Measurements from ENCODE around the gene PTPRM.
"Not testable (repeated sequence)": the region's sequence is repeated elsewhere in the genome, so short reads cannot be mapped to it uniquely, and the experiment has no call there.

The PTPRM gene

GRCh38 chr18:8424917-8425725 is 858.0 kb downstream of the PTPRM start:
- Histone ChIP-seq H3K4me2 (ENCODE audit: low read length) (no peak overlapping the region), H3K9me3 (replicated peaks; ENCODE audit: low read length) (no peaks in the 10 kb centered on the region), H3K36me3 (ENCODE audit: insufficient read depth, low read length) (no peaks in the 10 kb centered on the region), H3K27me3 (ENCODE audit: control insufficient read depth, insufficient read depth, low read length) (no peaks in the 10 kb centered on the region), H3K4me1 (ENCODE audit: control insufficient read depth, insufficient read depth, low read length) (peaks cover 14% of the 10 kb centered on the region), H3K9ac (ENCODE audit: low read depth, low read length) (no peak overlapping the region), H3K4me3 (ENCODE audit: low read length) (no peak overlapping the region)

- no peak overlapping the region for H3K9ac ChIP-seq (ENCODE audit: low read depth, low read length)
- H3K4me3 ChIP-seq (ENCODE audit: low read length): no peak overlapping the region
- H3K9me3 ChIP-seq (replicated peaks; ENCODE audit: low read length): no peaks in the 10 kb centered on the region
- no peak overlapping the region for H3K4me2 ChIP-seq (ENCODE audit: low read length)
- peaks cover 3% of the 10 kb centered on the region for H3K27me3 ChIP-seq (ENCODE audit: control insufficient read depth, insufficient read depth, low read length)
- no peaks in the 10 kb centered on the region for H3K36me3 ChIP-seq (ENCODE audit: insufficient read depth, low read length)
- peaks cover 14% of the 10 kb centered on the region for H3K4me1 ChIP-seq (ENCODE audit: control insufficient read depth, insufficient read depth, low read length)
Observed at GRCh38 chr18:8426401-8426800, 859.3 kb downstream of the PTPRM start.

GRCh38 chr18:8427339-8427738 is 860.2 kb downstream of the PTPRM start:
- H3K27me3 ChIP-seq (ENCODE audit: control insufficient read depth, insufficient read depth, low read length): peaks cover 3% of the 10 kb centered on the region
- no peak overlapping the region for H3K9ac ChIP-seq (ENCODE audit: low read depth, low read length)
- no peaks in the 10 kb centered on the region for H3K9me3 ChIP-seq (replicated peaks; ENCODE audit: low read length)
- no peaks in the 10 kb centered on the region for H3K36me3 ChIP-seq (ENCODE audit: insufficient read depth, low read length)
- peaks cover 14% of the 10 kb centered on the region for H3K4me1 ChIP-seq (ENCODE audit: control insufficient read depth, insufficient read depth, low read length)
- H3K4me2 ChIP-seq (ENCODE audit: low read length): no peak overlapping the region
- no peak overlapping the region for H3K4me3 ChIP-seq (ENCODE audit: low read length)

- Histone ChIP-seq H3K9ac (ENCODE audit: low read depth, low read length) (no peak overlapping the region), H3K36me3 (ENCODE audit: insufficient read depth, low read length) (no peaks in the 10 kb centered on the region), H3K4me3 (ENCODE audit: low read length) (no peak overlapping the region), H3K27me3 (ENCODE audit: control insufficient read depth, insufficient read depth, low read length) (peaks cover 3% of the 10 kb centered on the region), H3K9me3 (replicated peaks; ENCODE audit: low read length) (no peaks in the 10 kb centered on the region), H3K4me1 (ENCODE audit: control insufficient read depth, insufficient read depth, low read length) (peaks cover 7% of the 10 kb centered on the region), H3K4me2 (ENCODE audit: low read length) (no peak overlapping the region)
Observed at GRCh38 chr18:8428951-8429350, 861.8 kb downstream of the PTPRM start.

- Histone ChIP-seq H3K4me1 (ENCODE audit: control insufficient read depth, insufficient read depth, low read length) (no peaks in the 10 kb centered on the region), H3K27me3 (ENCODE audit: control insufficient read depth, insufficient read depth, low read length) (peaks cover 13% of the 10 kb centered on the region), H3K36me3 (ENCODE audit: insufficient read depth, low read length) (no peaks in the 10 kb centered on the region), H3K4me2 (ENCODE audit: low read length) (no peak overlapping the region), H3K9me3 (replicated peaks; ENCODE audit: low read length) (no peaks in the 10 kb centered on the region), H3K9ac (ENCODE audit: low read depth, low read length) (no peak overlapping the region), H3K4me3 (ENCODE audit: low read length) (no peak overlapping the region)
Observed at GRCh38 chr18:8431036-8431435, 863.9 kb downstream of the PTPRM start.

GRCh38 chr18:8433323-8433722 is 866.2 kb downstream of the PTPRM start:
- H3K9me3 ChIP-seq (replicated peaks; ENCODE audit: low read length): no peaks in the 10 kb centered on the region
- H3K27me3 ChIP-seq (ENCODE audit: control insufficient read depth, insufficient read depth, low read length): peaks cover 19% of the 10 kb centered on the region
- H3K4me2 ChIP-seq (ENCODE audit: low read length): no peak overlapping the region
- H3K4me1 ChIP-seq (ENCODE audit: control insufficient read depth, insufficient read depth, low read length): no peaks in the 10 kb centered on the region
- no peak overlapping the region for H3K9ac ChIP-seq (ENCODE audit: low read depth, low read length)
- no peaks in the 10 kb centered on the region for H3K36me3 ChIP-seq (ENCODE audit: insufficient read depth, low read length)
- no peak overlapping the region for H3K4me3 ChIP-seq (ENCODE audit: low read length)

DNA sequence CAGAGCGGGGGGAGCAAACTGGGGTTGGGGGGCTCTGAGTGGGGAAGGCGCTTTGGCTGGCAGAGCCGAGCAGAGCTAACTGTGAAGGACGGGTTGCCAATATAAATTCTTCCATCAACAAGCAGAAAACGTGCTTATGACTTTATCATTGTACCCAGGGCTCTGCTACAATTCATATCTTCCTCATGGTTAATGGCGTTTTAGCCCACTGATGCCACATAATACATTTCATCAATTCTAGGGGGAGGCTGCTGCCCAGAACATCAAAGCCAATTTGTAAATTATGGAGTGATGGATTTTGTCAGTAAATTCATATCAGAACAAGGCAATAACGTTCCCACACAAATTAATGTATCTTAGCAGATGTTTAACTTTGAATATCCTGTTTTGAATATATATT is 866.7 kb downstream of the PTPRM start:
- no peaks in the 10 kb centered on the region for H3K36me3 ChIP-seq (ENCODE audit: insufficient read depth, low read length)
- no peak overlapping the region for H3K4me2 ChIP-seq (ENCODE audit: low read length)
- no peak overlapping the region for H3K9ac ChIP-seq (ENCODE audit: low read depth, low read length)
- peaks cover 19% of the 10 kb centered on the region for H3K27me3 ChIP-seq (ENCODE audit: control insufficient read depth, insufficient read depth, low read length)
- no peak overlapping the region for H3K4me3 ChIP-seq (ENCODE audit: low read length)
- H3K9me3 ChIP-seq (replicated peaks; ENCODE audit: low read length): no peaks in the 10 kb centered on the region
- no peaks in the 10 kb centered on the region for H3K4me1 ChIP-seq (ENCODE audit: control insufficient read depth, insufficient read depth, low read length)

GRCh38 chr18:8435376-8435775 is 868.3 kb downstream of the PTPRM start:
- Histone ChIP-seq H3K36me3 (ENCODE audit: insufficient read depth, low read length) (no peaks in the 10 kb centered on the region), H3K9ac (ENCODE audit: low read depth, low read length) (no peak overlapping the region), H3K4me1 (ENCODE audit: control insufficient read depth, insufficient read depth, low read length) (no peaks in the 10 kb centered on the region), H3K4me2 (ENCODE audit: low read length) (no peak overlapping the region), H3K9me3 (replicated peaks; ENCODE audit: low read length) (no peaks in the 10 kb centered on the region), H3K4me3 (ENCODE audit: low read length) (no peak overlapping the region), H3K27me3 (ENCODE audit: control insufficient read depth, insufficient read depth, low read length) (peaks cover 19% of the 10 kb centered on the region)

DNA sequence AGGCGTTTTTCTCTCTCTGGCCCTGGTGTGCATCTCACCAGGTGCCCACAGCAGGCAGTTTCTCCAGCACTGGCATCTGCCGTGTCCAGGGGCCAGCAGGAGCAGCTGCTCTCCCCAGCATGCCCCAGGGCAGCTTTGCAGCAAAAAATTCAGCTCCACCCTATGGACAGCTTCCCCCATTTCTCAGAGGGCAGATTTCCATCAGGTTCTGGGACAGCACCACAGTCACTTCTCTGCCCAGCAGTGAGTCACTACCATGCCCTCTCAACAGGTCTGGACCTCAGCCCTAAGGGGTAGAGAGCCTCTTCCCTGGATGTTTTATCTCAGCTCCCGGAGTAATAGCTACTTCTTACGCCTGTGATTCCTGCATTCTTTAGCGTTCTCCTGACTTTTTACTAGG is 871.9 kb downstream of the PTPRM start:
- H3K36me3 ChIP-seq (ENCODE audit: insufficient read depth, low read length): no peaks in the 10 kb centered on the region
- no peaks in the 10 kb centered on the region for H3K9me3 ChIP-seq (replicated peaks; ENCODE audit: low read length)

DNA sequence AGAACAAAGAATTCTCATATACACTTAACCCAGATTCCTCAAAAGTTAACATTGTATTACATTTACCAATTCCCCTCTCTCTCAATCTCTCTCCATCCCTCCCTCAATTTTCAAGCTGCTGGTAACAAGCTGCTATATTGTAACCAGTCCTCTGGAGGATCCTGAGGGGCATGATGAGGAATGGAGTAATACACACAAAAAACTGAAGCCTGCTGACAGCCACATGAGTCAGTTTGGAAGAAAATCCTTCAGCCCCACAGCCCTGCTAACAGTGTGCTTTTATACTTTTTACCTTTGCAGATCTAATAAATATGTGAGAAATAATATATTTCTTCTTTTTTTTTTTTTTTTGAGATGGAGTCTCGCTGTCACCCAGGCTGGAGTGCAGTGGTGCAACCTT is 876.4 kb downstream of the PTPRM start:
- no peak overlapping the region for H3K4me3 ChIP-seq (ENCODE audit: low read length)
- H3K4me2 ChIP-seq (ENCODE audit: low read length): no peak overlapping the region
- H3K4me1 ChIP-seq (ENCODE audit: control insufficient read depth, insufficient read depth, low read length): no peaks in the 10 kb centered on the region
- H3K9ac ChIP-seq (ENCODE audit: low read depth, low read length): no peak overlapping the region
- H3K36me3 ChIP-seq (ENCODE audit: insufficient read depth, low read length): no peaks in the 10 kb centered on the region
- H3K9me3 ChIP-seq (replicated peaks; ENCODE audit: low read length): no peaks in the 10 kb centered on the region
- peaks cover 18% of the 10 kb centered on the region for H3K27me3 ChIP-seq (ENCODE audit: control insufficient read depth, insufficient read depth, low read length)

More for the DNA sequence above, 871.9 kb downstream of the PTPRM start:
- H3K9ac ChIP-seq (ENCODE audit: low read depth, low read length): no peak overlapping the region
- H3K4me3 ChIP-seq (ENCODE audit: low read length): no peak overlapping the region
- peaks cover 29% of the 10 kb centered on the region for H3K27me3 ChIP-seq (ENCODE audit: control insufficient read depth, insufficient read depth, low read length)
- no peaks in the 10 kb centered on the region for H3K4me1 ChIP-seq (ENCODE audit: control insufficient read depth, insufficient read depth, low read length)
- no peak overlapping the region for H3K4me2 ChIP-seq (ENCODE audit: low read length)

DNA sequence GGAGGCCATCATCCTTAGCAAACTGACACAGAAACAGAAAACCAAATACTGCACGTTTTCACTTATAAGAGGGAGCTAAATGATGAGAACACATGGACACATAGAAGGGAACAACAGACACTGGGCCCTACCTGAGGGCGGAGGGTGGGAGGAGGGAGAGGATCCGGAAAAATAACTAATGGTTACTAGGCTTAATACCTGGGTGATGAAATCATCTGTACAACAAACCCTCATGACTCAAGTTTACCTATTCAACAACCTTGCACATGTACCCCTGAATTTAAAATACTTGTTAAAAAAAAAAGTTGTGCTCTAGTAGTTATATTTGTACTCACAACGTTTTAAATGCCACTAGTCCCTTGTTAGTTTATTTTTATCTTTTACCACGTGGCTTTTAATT is 879.8 kb downstream of the PTPRM start:
- not testable (repeated sequence) for H3K36me3 ChIP-seq (ENCODE audit: insufficient read depth, low read length); H3K4me1 ChIP-seq (ENCODE audit: control insufficient read depth, insufficient read depth, low read length); H3K9ac ChIP-seq (ENCODE audit: low read depth, low read length); H3K4me3 ChIP-seq (ENCODE audit: low read length); H3K4me2 ChIP-seq (ENCODE audit: low read length); H3K9me3 ChIP-seq (replicated peaks; ENCODE audit: low read length)
- H3K27me3 ChIP-seq (ENCODE audit: control insufficient read depth, insufficient read depth, low read length): peaks cover 18% of the 10 kb centered on the region

- no peaks in the 10 kb centered on the region for H3K4me1 ChIP-seq (ENCODE audit: control insufficient read depth, insufficient read depth, low read length)
- no peak overlapping the region for H3K9ac ChIP-seq (ENCODE audit: low read depth, low read length)
- H3K9me3 ChIP-seq (replicated peaks; ENCODE audit: low read length): no peaks in the 10 kb centered on the region
- no peak overlapping the region for H3K4me3 ChIP-seq (ENCODE audit: low read length)
- H3K36me3 ChIP-seq (ENCODE audit: insufficient read depth, low read length): no peaks in the 10 kb centered on the region
- no peak overlapping the region for H3K4me2 ChIP-seq (ENCODE audit: low read length)
- peaks cover 6% of the 10 kb centered on the region for H3K27me3 ChIP-seq (ENCODE audit: control insufficient read depth, insufficient read depth, low read length)
Observed at GRCh38 chr18:8448130-8448529, 881.0 kb downstream of the PTPRM start.

All from skeletal muscle satellite cell (primary cell).